Activated naive CD8-positive, alpha-beta T cell treated with anti-CD3 and anti-CD28 coated beads, Interleukin-2, amount 50 U/mL, for 24 hours (primary cell): ENCODE data around the gene COL18A1.

ENCODE experiments used
- ATAC-seq: fragments of 150-1000 bp; cut with Tn5 transposase; one replicate; pipeline ENCODE4 v1.10.0; 2021
- DNase-seq: peaks from one replicate; pipeline ENCODE4 v3.0.0; 2021
- H3K27ac Mint-ChIP-seq: one replicate; pipeline ENCODE4 v1.8.0; 2021; ENCODE audit warnings: mild to moderate bottlenecking, mixed read lengths
- H3K27me3 Mint-ChIP-seq: one replicate; pipeline ENCODE4 v1.8.0; 2021; ENCODE audit warnings: mixed read lengths
- H3K36me3 Mint-ChIP-seq: one replicate; pipeline ENCODE4 v1.8.0; 2021; ENCODE audit warnings: low read depth, mixed read lengths
- H3K4me1 Mint-ChIP-seq: one replicate; pipeline ENCODE4 v1.8.0; 2021; ENCODE audit warnings: mixed read lengths
- H3K4me3 Mint-ChIP-seq: one replicate; pipeline ENCODE4 v1.8.0; 2021; ENCODE audit warnings: mild to moderate bottlenecking, moderate library complexity, mixed read lengths
- H3K9me3 Mint-ChIP-seq: one replicate; pipeline ENCODE4 v1.8.0; 2021; ENCODE audit warnings: mixed read lengths

COL18A1 gene

GRCh38 chr21:45541221-45542039, 136.5 kb downstream of the COL18A1 start:
- H3K27ac Mint-ChIP-seq = peak overlapping the region; percentile 88
- peaks cover 18% of the 10 kb centered on the region for H3K4me1 Mint-ChIP-seq
- H3K9me3 Mint-ChIP-seq = no peaks in the 10 kb centered on the region
- H3K36me3 Mint-ChIP-seq = peaks cover 11% of the 10 kb centered on the region
- H3K4me3 Mint-ChIP-seq = peak overlapping the region; percentile 85
- DNase-seq (peak; percentile 85), ATAC-seq (peak; percentile 80)
- no peaks in the 10 kb centered on the region for H3K27me3 Mint-ChIP-seq

DNA sequence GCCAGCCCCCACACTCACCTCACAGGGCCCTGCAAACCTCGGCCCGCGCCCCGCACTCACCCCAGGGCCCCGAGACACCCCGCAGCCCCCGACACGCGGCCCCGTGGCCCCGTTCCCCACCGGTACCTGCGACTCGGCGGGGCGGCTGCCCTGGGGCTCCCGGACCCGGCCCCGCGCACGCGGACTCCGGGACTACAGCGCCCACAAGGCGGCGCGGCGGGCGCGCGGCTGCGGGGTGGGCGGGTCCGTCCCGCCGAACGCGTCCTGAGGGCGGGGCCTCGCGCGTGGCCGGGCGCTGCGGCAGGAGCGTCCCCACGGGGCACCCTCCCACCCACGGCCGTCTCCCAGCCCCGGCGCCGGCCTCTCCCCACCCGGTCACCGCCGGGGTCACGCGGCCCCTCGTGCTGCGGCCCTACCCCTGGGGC, 137.3 kb downstream of the COL18A1 start, which contains the start of gene SLC19A1:
Gene SLC19A1 (minus strand): TSS at position 199 of the 425 bp plus-strand sequence. CDS start 4,481 bp downstream, outside the sequence.
- peak within 1 kb of the TSS; percentile 85 for H3K4me3 Mint-ChIP-seq
- peaks cover 10% of the 10 kb centered on the region for H3K36me3 Mint-ChIP-seq
- H3K27ac Mint-ChIP-seq = peak within 1 kb of the TSS; percentile 88

DNA sequence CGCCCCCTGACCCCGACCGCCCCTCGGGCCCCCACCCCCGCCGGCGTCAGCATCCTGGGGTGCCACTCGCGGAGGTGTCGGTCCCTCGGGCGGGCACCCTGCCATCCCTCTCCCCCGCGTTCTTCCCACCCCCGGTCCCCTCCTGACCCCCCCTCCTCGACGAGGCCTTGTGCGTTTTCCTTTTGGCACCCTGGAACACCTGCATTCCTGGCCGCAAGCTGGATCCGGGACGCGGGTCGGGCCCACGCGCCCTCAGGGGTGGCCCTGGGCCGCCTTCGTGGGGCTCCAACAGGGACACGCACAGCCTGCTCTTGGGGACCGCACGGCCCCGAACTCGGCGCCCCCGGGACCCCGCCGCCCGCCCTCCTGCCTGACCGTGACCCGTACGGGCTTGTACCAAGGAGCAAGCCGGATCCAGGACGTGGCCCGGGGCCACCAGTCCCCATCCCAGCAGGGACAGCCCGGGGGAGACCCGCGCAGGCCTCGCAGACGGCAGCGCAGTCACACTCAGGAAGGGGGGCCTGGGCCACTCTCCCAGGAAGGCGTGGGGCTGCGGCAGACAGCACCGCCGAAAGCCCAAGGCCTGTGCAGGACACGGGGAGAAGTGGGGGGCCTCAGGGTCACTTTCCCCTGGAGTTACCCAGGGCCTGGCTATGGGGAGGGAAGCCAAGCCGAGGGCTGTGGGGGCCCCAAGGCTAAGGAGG, 137.9 kb downstream of the COL18A1 start:
- Mint-ChIP-seq H3K27me3 (no peaks in the 10 kb centered on the region), H3K9me3 (no peaks in the 10 kb centered on the region), H3K4me1 (peaks cover 18% of the 10 kb centered on the region), H3K36me3 (peaks cover 10% of the 10 kb centered on the region), H3K4me3 (peak overlapping the region; percentile 61), H3K27ac (no peak overlapping the region)
- DNase-seq (peak; percentile 18), ATAC-seq (no peak)

More for the DNA sequence above, 137.3 kb downstream of the COL18A1 start, which contains the start of gene SLC19A1:
- no peaks in the 10 kb centered on the region for H3K9me3 Mint-ChIP-seq
- H3K27me3 Mint-ChIP-seq = no peaks in the 10 kb centered on the region
- DNase-seq = peak; percentile 80
- peak; percentile 66 for ATAC-seq
- H3K4me1 Mint-ChIP-seq = peaks cover 18% of the 10 kb centered on the region

DNA sequence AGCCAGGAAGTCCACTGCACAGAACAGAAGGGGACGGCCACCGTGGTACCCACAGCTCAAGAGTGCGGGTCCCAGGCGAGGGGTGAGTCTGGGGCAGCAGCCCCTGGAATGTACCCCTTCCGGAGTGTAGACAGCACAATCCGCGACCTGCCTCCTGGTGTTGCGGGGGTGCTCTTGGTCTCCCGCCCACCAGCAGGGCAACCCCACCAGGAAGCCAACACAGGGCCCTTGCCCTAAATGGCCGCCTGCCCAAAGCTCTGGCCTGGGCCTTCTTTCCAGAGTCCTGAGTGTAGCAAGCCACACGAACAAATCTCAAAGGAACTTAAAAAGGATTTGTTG, 138.4 kb downstream of the COL18A1 start:
- H3K27ac Mint-ChIP-seq = peak overlapping the region; percentile 49
- no peaks in the 10 kb centered on the region for H3K27me3 Mint-ChIP-seq
- no peak for ATAC-seq
- peaks cover 8% of the 10 kb centered on the region for H3K36me3 Mint-ChIP-seq
- peak overlapping the region; percentile 61 for H3K4me3 Mint-ChIP-seq
- H3K9me3 Mint-ChIP-seq = no peaks in the 10 kb centered on the region
- H3K4me1 Mint-ChIP-seq = peaks cover 18% of the 10 kb centered on the region
- peak; percentile 10 for DNase-seq

GRCh38 chr21:45543710-45544448, 138.9 kb downstream of the COL18A1 start:
- H3K4me3 Mint-ChIP-seq = peak overlapping the region; percentile 61
- peak overlapping the region; percentile 49 for H3K27ac Mint-ChIP-seq
- H3K27me3 Mint-ChIP-seq = no peaks in the 10 kb centered on the region
- H3K9me3 Mint-ChIP-seq = no peaks in the 10 kb centered on the region
- DNase-seq (no peak), ATAC-seq (no peak)
- peaks cover 18% of the 10 kb centered on the region for H3K4me1 Mint-ChIP-seq
- peaks cover 8% of the 10 kb centered on the region for H3K36me3 Mint-ChIP-seq

- peaks cover 8% of the 10 kb centered on the region for H3K36me3 Mint-ChIP-seq
- H3K27me3 Mint-ChIP-seq = no peaks in the 10 kb centered on the region
- H3K4me1 Mint-ChIP-seq = peaks cover 20% of the 10 kb centered on the region
- no peak overlapping the region for H3K27ac Mint-ChIP-seq
- DNase-seq = no peak
- ATAC-seq = no peak
- no peaks in the 10 kb centered on the region for H3K9me3 Mint-ChIP-seq
- no peak overlapping the region for H3K4me3 Mint-ChIP-seq
Observed at GRCh38 chr21:45544449-45545235, 139.7 kb downstream of the COL18A1 start.

DNA sequence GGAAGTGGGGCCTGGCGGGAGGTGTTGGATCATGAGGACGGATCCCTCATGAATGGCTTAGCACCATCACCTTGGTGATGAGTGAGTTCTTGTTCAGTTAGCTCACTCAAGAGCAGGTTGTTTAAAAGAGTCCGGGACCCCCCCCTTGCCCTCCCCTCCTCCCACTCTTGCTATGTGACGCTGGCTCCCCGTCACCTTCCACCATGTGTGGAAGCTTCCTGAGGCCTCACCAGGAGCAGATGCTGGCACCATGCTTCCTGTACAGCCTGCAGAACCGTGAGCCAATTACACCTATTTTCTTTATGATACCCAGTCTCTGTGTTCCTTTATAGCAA, 140.2 kb downstream of the COL18A1 start:
- peaks cover 5% of the 10 kb centered on the region for H3K36me3 Mint-ChIP-seq
- H3K4me1 Mint-ChIP-seq = peaks cover 18% of the 10 kb centered on the region
- no peak for DNase-seq
- H3K4me3 Mint-ChIP-seq = no peak overlapping the region
- ATAC-seq = no peak
- no peak overlapping the region for H3K27ac Mint-ChIP-seq
- no peaks in the 10 kb centered on the region for H3K27me3 Mint-ChIP-seq
- H3K9me3 Mint-ChIP-seq = no peaks in the 10 kb centered on the region

GRCh38 chr21:45545691-45546531, 140.9 kb downstream of the COL18A1 start:
- Mint-ChIP-seq H3K36me3 (peaks cover 2% of the 10 kb centered on the region), H3K4me1 (peaks cover 18% of the 10 kb centered on the region), H3K27ac (no peak overlapping the region), H3K27me3 (no peaks in the 10 kb centered on the region), H3K9me3 (no peaks in the 10 kb centered on the region), H3K4me3 (no peak overlapping the region)
- DNase-seq = no peak
- ATAC-seq = no peak

DNA sequence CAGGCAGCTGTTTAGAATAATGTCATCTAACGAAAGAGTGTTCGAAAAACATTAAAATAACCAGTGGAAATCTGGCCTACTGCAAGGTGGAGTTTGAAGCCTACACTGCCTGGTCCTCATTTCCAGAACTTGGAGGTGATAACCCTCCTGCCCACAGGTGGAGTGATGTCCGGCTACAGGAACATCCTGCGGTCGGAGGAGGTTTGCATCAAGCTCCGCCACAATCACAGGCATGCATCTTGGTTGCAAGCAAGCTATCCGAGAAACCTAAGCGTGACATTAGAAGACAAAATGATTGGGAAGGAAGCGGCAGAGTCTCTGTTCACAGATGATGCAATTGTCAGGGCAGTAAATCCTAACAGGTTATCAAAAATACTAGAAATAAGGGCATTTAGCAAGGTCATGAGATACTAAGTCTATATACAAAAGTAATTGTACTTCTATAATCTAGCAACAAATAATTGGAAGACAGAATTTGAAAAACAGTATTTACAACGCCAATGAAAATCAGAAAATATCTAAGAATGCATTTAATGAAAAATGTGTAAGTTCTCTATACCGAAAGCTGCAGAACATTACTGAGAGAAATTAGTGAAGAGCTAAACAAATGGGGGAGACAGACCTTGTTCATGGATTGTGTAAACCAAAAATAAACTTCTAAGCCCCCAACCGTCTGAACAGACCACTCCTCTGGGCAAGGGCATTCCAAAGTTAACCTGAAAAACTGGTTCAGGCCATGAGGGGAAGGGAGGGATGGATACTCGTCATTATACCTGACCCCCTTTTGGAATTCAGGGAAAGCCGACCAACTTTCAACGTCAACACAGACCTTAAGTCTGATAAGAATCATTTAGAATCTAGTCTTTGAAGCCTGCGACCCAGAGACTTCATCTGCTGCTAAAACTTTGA, 141.9 kb downstream of the COL18A1 start:
- no peak overlapping the region for H3K4me3 Mint-ChIP-seq
- no peaks in the 10 kb centered on the region for H3K9me3 Mint-ChIP-seq
- ATAC-seq (no peak), DNase-seq (no peak)
- H3K27ac Mint-ChIP-seq = no peak overlapping the region
- peaks cover 26% of the 10 kb centered on the region for H3K4me1 Mint-ChIP-seq
- no peaks in the 10 kb centered on the region for H3K36me3 Mint-ChIP-seq
- H3K27me3 Mint-ChIP-seq = no peaks in the 10 kb centered on the region

DNA sequence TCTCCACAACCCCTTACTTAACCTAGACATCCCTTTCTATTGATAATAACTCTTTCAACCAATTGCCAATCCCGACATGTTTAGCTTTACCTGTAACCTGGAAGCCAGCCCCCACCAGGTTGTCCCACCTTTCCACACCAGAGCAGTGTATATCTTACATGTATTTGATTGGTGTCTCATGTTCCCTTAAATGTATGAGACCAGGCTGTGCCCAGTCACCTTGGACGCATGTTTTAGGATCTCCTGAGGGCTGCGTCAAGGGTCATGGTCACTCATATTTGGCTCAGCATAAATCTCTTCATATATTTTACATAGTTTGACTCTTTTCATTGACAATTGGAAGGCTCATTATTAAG, 142.6 kb downstream of the COL18A1 start:
- Mint-ChIP-seq H3K27ac (no peak overlapping the region), H3K36me3 (no peaks in the 10 kb centered on the region), H3K4me1 (peaks cover 30% of the 10 kb centered on the region), H3K9me3 (no peaks in the 10 kb centered on the region), H3K27me3 (no peaks in the 10 kb centered on the region), H3K4me3 (no peak overlapping the region)
- DNase-seq (no peak), ATAC-seq (no peak)

DNA sequence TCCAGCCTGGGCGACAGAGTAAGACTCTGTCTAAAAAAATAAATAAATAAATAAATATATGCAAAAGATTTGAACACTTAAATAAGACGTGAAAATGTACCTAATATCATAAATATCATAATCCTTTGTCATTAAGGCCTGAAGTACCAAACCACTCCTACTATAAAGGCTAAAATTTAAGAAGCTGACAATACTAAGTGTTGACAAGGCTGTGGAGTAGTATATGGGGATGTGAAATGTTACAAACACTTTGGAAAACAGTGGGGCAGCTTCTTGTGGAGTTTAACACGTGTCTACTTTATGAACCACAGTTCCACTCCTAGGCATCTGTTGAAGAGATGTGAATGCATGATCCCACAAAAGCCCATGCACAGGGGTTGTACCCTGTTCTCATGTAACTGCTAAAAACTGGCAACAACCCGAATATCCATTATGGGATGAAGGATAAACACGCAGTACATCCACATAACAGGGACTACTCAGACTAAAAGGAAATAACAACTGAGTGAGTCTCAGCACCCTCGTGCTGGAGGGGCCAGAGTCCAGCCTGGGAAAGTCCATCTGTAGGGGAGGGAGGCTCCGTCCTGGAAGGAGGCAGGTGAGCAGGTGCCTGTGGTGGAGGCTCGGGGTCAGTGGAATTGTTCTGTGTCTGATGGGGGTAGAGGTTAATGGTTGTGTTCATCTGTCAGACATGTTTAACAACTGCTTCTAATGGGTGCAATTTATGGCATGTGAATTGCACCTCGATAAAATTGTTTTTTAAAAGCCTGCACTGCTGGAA, 143.9 kb downstream of the COL18A1 start:
- peaks cover 34% of the 10 kb centered on the region for H3K4me1 Mint-ChIP-seq
- H3K9me3 Mint-ChIP-seq = no peaks in the 10 kb centered on the region
- H3K4me3 Mint-ChIP-seq = no peak overlapping the region
- DNase-seq = no peak
- no peak for ATAC-seq
- H3K36me3 Mint-ChIP-seq = no peaks in the 10 kb centered on the region
- H3K27me3 Mint-ChIP-seq = no peaks in the 10 kb centered on the region
- peak overlapping the region; percentile 58 for H3K27ac Mint-ChIP-seq
